GM21367 (cell line): ENCODE results near the gene ARPP21.

Experiments
- ATAC-seq: cut with Tn5 transposase; IDR thresholded peaks from one replicate; pipeline ENCODE4 v1.9.1; 2021; ENCODE audit not compliant: unreplicated experiment

The ARPP21 gene

GRCh38 chr3:35674451-35675109 is 35.3 kb downstream of the ARPP21 start:
- ATAC-seq, result no peak

GRCh38 chr3:35675206-35675605 is 35.9 kb downstream of the ARPP21 start:
- no peak for ATAC-seq

- no peak for ATAC-seq
Measured at GRCh38 chr3:35675621-35676020, 36.3 kb downstream of the ARPP21 start.

- ATAC-seq, result no peak
Measured at GRCh38 chr3:35677797-35678196, 38.5 kb downstream of the ARPP21 start.

- ATAC-seq, result no peak
Measured at GRCh38 chr3:35678643-35679161, 39.4 kb downstream of the ARPP21 start.

GRCh38 chr3:35679409-35680080 is 40.2 kb downstream of the ARPP21 start:
- no peak for ATAC-seq

- no peak for ATAC-seq
Measured at GRCh38 chr3:35680866-35681650, 41.7 kb downstream of the ARPP21 start.

- ATAC-seq, result no peak
Measured at GRCh38 chr3:35685153-35685552, 45.8 kb downstream of the ARPP21 start.

- ATAC-seq, result no peak
Measured at GRCh38 chr3:35688826-35689225, 49.5 kb downstream of the ARPP21 start.

GRCh38 chr3:35690271-35690670 is 50.9 kb downstream of the ARPP21 start:
- no peak for ATAC-seq

- no peak for ATAC-seq
Measured at GRCh38 chr3:35705904-35706303, 66.6 kb downstream of the ARPP21 start.

GRCh38 chr3:35707904-35708303 is 68.6 kb downstream of the ARPP21 start:
- no peak for ATAC-seq

GRCh38 chr3:35708394-35709271 is 69.3 kb downstream of the ARPP21 start:
- no peak for ATAC-seq

- ATAC-seq, result no peak
Measured at GRCh38 chr3:35709691-35710090, 70.4 kb downstream of the ARPP21 start.

- no peak for ATAC-seq
Measured at GRCh38 chr3:35710554-35710953, 71.2 kb downstream of the ARPP21 start.

GRCh38 chr3:35718921-35719320 is 79.6 kb downstream of the ARPP21 start:
- no peak for ATAC-seq

GRCh38 chr3:35721628-35722027 is 82.3 kb downstream of the ARPP21 start:
- ATAC-seq, result no peak

GRCh38 chr3:35722902-35723301 is 83.6 kb downstream of the ARPP21 start:
- ATAC-seq, result no peak

- no peak for ATAC-seq
Measured at GRCh38 chr3:35723480-35724097, 84.3 kb downstream of the ARPP21 start.

GRCh38 chr3:35724106-35724505 is 84.8 kb downstream of the ARPP21 start:
- no peak for ATAC-seq
